HG03060 (cell line): ENCODE measurements around the gene NKTR.

Experiments used
- ATAC-seq: cut with Tn5 transposase; IDR thresholded peaks from one replicate; pipeline ENCODE4 v1.9.1; 2021; ENCODE audit warnings: low read depth, moderate number of reproducible peaks; ENCODE audit not compliant: unreplicated experiment

Gene NKTR

DNA sequence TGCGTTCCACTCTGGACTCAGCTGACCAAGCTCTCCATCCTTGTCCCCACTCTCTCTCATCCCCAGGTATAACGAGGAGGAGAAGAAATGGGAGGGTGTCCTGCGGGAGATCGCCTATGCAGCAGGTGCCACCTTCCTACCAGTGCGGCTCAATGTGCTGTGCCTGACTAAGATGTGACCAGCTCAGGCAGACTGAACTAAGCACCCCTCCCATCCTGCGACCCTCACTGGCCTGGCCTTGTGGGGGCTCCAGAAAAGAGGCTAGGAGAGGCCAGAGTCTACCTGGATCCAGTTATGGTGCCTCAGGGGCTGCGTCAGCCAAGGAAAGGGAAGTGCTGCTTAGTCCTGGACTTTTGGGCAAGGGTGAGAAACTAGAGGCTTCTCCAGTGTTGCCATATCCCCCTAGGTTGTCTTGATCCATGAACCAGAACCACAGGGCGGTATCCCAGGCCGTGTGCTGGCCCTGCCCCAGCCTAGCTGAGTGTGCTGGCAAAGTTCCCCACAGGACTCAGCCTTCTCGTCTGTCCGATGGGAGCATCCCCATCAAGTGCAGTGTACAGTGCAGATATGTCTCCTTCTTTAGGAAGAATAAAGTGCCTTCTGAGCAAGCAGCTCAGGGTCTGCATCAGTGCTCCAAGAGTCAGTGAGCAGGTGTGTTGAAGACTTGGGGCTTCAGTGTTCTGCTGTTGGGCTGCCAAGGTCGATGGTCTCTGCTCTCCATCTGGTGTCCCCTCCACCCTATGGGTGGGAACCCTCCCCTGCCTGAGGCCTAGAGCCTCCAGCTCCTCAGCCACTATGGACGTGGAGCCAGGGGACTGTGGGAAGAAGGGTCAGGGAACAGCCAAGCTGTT is 91.6 kb downstream of the NKTR start:
- no peak for ATAC-seq

DNA sequence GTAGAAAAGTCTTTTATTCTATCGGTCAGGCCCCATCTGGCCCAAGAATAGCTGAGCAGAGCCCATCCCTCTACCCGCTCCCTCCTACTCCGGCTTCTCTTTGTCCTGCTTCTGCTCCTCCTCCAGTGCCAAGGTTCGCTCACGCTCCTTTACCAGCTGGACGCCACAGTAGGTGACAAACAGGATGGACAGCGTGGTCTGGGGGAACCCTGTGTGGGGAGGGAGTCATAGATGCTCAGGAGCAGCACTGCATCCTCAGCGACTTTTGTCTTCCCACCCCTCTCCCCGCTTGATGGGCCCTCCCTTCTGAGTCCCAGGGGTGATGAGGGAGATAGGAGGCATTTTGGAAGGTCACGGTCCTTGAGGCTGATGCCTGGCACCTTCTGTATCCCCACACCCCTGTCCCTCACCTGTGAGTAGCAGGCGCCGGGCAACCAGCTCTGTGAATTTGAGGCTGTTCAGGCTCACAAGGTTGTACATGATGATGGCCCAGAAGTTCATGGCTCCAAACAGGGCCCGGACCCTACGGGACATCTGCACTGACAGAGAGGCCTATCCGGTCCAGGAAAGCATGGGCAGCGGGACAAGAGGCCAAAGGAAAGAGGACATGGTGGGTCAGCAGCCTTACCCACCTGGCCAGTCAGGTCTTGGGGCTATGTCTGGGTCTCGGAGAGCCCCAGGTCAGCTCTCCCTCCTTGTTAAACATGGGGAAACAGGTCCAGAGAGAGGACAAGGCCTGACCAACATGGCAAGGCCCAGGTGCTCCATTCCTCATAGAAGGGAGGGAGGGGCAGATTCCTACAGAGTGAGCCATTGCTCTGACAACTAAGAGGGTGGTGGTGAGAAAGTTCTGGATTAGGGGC is 92.4 kb downstream of the NKTR start:
- ATAC-seq = no peak

DNA sequence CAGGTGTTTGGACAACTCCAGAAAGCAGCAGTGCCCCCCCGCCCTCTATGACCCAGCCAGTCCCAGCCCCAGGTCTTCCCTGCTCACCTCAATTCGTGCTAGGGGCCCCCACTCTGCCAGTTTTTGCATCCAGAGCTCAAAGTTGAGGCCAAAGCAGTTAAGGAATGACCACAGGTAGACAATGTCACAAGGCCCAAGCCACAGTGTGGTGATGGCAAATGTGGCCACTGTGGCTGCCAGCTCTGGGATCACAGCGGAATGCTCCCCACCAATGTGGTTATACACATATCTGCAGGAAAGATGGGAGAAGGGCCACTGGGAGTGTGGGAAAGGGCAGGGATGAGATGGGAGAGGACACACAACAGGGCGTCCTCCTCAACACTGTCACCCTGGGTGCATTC is 93.0 kb downstream of the NKTR start:
- no peak for ATAC-seq

DNA sequence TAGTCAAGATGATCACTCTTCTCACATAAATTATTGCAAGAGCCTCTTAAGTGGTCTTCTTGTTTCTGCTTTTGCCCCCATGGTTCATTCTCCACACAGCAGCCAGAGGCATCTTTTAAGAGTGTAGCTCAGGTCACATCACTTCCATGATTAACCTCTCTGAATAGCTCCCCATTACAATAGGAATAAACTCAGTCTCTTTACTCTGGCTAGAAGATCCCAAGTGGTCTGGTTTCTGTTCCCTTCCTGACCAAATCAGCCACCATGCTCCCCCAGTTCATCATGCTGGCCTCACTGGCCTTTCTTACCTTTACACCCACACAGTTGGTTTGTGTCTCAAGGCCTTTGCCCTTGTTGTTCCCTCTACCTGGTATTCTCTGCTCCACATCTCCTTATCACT is 93.9 kb downstream of the NKTR start:
- ATAC-seq = no peak

DNA sequence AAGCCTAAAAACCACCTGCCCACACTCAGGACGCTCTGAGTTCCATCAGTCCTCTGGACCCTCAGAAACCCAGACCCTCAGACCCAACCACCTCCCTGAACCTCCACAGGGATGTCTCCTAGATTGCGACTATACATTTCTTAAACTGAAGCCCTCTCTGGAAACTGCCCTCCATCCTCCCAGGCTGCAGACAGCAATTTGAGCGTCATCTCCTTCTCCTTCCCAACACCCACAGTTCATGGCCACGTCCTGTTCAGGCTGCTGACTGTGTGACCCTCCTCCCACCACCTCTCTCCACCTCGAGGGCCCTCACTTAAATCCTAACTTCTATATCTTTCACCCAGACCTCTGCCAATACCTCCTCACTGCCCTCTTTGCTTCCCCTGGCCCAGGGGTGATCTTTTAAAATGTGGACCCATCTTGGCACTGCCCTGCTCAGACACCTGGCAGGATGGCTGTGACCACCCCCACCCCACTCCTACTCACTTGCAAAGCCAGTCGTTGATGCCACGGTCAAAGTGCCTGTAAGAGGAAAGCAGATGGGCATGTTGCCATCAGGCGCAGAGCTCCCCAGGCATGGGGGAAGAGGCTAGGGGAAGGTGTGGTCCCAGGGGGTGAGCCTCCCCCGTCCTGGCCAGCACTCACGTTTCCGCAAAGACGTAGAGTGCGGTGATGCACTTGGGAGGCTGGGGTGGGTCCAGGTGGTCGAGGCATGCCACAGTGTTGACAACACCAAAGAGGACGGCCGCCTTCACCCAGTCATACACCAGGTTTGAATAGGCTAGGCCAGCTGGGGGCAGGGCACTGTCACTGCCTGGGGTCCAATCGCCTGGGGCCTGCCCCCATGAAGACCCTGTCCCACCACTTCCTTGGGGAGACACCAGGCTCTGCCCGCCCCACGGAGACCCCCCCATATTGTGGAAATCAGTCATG is 96.1 kb downstream of the NKTR start:
- no peak for ATAC-seq

DNA sequence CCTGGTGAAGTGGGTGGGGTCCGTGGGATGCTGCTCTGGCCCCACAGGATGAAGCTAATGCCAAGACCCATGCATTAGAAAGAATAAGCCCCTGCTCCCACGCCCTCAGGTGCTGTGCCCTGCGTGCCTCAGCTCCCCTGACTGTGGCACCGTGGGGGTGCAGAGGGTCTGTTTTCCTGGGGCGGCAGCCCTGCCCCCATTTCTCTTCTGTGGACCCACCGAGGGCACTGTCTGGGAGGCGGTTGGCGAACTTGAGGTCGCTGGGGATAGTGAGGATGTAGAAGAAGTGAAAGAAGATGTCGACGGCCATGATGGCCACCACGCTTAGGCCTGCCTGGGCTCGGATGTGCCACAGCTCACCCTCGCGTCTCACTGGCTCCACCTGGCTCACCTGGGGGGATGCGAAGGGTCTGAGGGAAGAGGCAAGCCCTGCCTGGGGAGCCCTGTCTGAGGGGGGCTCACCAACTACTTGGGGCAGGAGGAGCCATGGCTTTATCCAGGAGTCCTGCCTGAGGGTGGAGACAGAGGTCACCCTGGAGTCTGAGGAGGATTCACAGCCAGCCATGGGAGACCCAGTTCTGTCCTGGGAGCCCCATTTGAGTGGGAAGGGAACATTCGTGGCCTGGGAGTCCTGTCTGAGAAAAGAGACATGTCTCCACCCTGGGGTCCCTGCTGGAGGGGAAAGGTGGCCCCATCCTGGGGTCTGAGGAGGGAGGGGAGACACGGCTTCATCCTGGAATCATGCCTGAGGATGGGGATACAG is 97.0 kb downstream of the NKTR start:
- no peak for ATAC-seq
